Heart right ventricle (tissue), 16 donors: Measurements from ENCODE around the gene RPA3. TPM values are rescaled to one million over a fixed set of nuclear protein-coding genes. Genes with fewer than 3 reads are reported as not detected.

Experiments
- ATAC-seq, 8 donors: fragments of 200-7000 bp; cut with Tn5 transposase; one replicate each; pipeline ENCODE4 v1.9.1; 2020; ENCODE audit warnings: mild to moderate bottlenecking in 8 of 8, moderate library complexity in 8 of 8, moderate number of reproducible peaks in 1 of 8
- DNase-seq, 2 donors: peaks; one replicate each; pipeline ENCODE4 v3.0.0-alpha.2; 2020
- H3K27ac ChIP-seq, 10 donors: fragments of 200-600 bp; sonication (generic) in 2 of 10; one replicate each; pipeline versions ENCODE4 v1.5.0 to v1.8.0; 2020 to 2022; ENCODE audit warnings: mild to moderate bottlenecking in 3 of 10
- H3K27me3 ChIP-seq, 7 donors: fragments of 200-600 bp; one replicate each; pipeline ENCODE4 v1.8.0; 2021 to 2022; ENCODE audit warnings: mild to moderate bottlenecking in 2 of 7
- H3K36me3 ChIP-seq, 9 donors: fragments of 200-600 bp; sonication (generic) in 1 of 9; one replicate each; pipeline versions ENCODE4 v1.5.0 to v1.8.0; 2020 to 2022; ENCODE audit warnings: mild to moderate bottlenecking in 2 of 9
- H3K4me1 ChIP-seq, 9 donors: fragments of 200-600 bp; sonication (generic) in 1 of 9; one replicate each; pipeline versions ENCODE4 v1.5.0 to v1.8.0; 2020 to 2022; ENCODE audit warnings: mild to moderate bottlenecking in 4 of 9
- H3K4me3 ChIP-seq, 10 donors: fragments of 200-600 bp; sonication (generic) in 2 of 10; one replicate each; pipeline versions ENCODE4 v1.5.0 to v1.8.0; 2020 to 2022; ENCODE audit warnings: mild to moderate bottlenecking in 7 of 10, moderate library complexity in 2 of 10
- H3K9me3 ChIP-seq, 11 donors: fragments of 200-600 bp in 10 of 11; sonication (generic) in 2 of 11; one replicate each; pipeline versions ENCODE4 v1.5.0 to v1.8.0; 2013 to 2022; ENCODE audit warnings: mild to moderate bottlenecking in 2 of 11, control low read depth in 1 of 11, moderate library complexity in 1 of 11
- CTCF ChIP-seq, 9 donors: fragments of 200-600 bp; sonication (generic) in 2 of 9; IDR thresholded peaks; one replicate each; pipeline versions ENCODE4 v1.5.0 to v1.8.0; 2021 to 2022; ENCODE audit warnings: antibody characterized with exemption in 9 of 9, mild to moderate bottlenecking in 5 of 9, moderate library complexity in 1 of 9
- WGBS, 2 donors: extraction: QIAGEN DNeasy Blood & Tissue Kit; methylation state at CpG; one replicate each; pipeline ENCODE4 v1.1.7; 2013; ENCODE audit warnings: inconsistent platforms in 1 of 2; 5-methylcytosine and 5-hydroxymethylcytosine counted together
- intact Hi-C, 10 donors: fragments of 100-400 bp; cut with DNase I; formaldehyde crosslinking; loops; one replicate each; pipeline versions ENCODE4 v1.11.1 to v1.14.2; 2022
- polyA plus RNA-seq, 2 donors: library from polyadenylated mRNA; stranded (reverse); fragments of 200-250 nt; gene quantifications; one replicate each; pipeline ENCODE4 v1.2.3, GENCODE V29; 2013
- total RNA-seq, 10 donors: library from RNA; stranded (reverse); fragmentation: NEBNext Ultra II Directional in 3 of 10; extraction: Animal tissue kit (Norgen Biotek cat#: 25700) in 3 of 10; gene quantifications; one replicate each; pipeline versions ENCODE4 v1.2.1 to v1.2.4, GENCODE V29; 2021 to 2023
- donor health status: Arrhythmogenic right ventricular cardiomyopathy.
- donor health status: ischemic (EF 13 %, LVEDD 7.1; RV severe dilation, severe dysfunction).
- donor health status: healthy with polysubstance abuse.
- donor health status: DM: no; HTN: yes; CAD: no.
- donor health status: DM: no; HTN: no; CAD: no.
- donor health status: ischemic (EF 25% LVEDD 6.9; RV normal size, moderate dysfunction).
- donor health status: ischemic (EF 25% LVEDD 5.7; RV mildly dilated, moderate dysfunction).
- donor health status: healthy.
- donor health status: DM: yes; HTN: yes; CAD: no.
- donor health status: Ischemic cardiomyopathy.
- donor health status: ischemic (EF 35%, LVEDD 5.7; RV mildly dilated, moderate dysfunction).
- donor health status: nonischemic (EF 11% LVEDD 7.7; RV severe dilation, severe dysfunction).
- donor health status: DM: yes; HTN: yes; CAD: no.
- donor health status: PGD.
- donor health status: ischemic (EF 29% LVEDD 5.4; RV normal size, mild dysfunction).
- donor health status: nonischemic (EF 23%, LVEDD 6.1; RV moderate dilation, normal function).

RPA3 gene
- total and polyA plus RNA-seq, 12 donors: 15.9 to 25.9 (median 22.1) TPM

DNA sequence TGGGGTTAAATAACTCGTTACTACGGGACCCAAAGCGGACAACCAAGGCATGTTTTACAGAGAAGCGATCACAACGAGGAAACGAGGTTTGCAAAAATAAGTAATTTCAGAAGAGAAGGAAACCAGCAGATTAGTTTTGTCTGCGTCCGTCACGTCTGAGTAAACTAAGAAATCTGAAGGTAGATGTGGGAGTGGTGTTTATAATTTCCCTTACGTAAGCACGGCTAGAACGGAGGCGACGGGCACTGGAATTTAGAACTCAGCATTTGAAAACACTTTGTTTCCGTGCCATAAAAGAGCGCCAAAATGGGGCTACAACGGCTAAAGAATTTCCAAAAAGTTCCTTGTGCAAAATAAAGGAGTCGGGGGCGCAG, 78.6 kb downstream of the RPA3 start:
- H3K27me3 ChIP-seq: no peaks in the 10 kb centered on the region
- no peak for ATAC-seq
- 0% methylated on average over 19 of the region's 19 CpGs for WGBS, 2 donors
- no peak for TF ChIP-seq CTCF (IDR thresholded peaks at IDR 0.05)
- DNase-seq: no peak
- peak overlapping the region; percentile 56 to 94 (median 78) for H3K4me3 ChIP-seq
- intact Hi-C loops: loop anchor here in 3 of 10 donors (2.0 to 5.0 kb wide), 5 partner anchors 63 to 458 kb away; partner anchors contain the start of genes MIOS (in 2 of the 3), C1GALT1 (in 1 of the 3) and GLCCI1 (in 1 of the 3)
- H3K9me3 ChIP-seq: no peaks in the 10 kb centered on the region
- peaks cover 2 to 28% (median 18%) of the 10 kb centered on the region in 9 donors for H3K4me1 ChIP-seq
- peaks cover 0 to 28% (median 3%) of the 10 kb centered on the region in 9 donors for H3K36me3 ChIP-seq
- H3K27ac ChIP-seq: peak overlapping the region; percentile 45 to 94 (median 84)

DNA sequence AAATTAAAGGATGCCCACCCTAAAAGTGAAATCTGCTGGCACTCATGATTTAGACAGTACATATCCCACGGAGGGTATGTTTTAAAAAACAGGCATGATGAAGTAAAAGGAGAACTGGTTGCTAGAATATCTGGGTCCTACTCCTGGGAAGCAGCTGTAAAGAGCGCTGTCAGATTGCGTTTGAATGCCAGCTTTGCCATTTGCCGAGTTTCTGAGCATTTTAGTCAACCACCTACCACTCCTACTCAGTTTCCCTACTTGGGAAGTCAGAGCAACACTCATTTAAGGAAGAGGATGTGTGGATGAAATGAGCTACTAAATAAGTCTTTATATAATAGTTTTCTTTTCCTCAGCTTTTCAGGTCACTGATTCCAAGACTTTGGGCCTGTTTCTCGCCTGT, 79.0 kb downstream of the RPA3 start:
- WGBS, 2 donors: 22 to 26% methylated on average over 5 of the region's 5 CpGs
- no peaks in the 10 kb centered on the region for H3K27me3 ChIP-seq
- no peak for TF ChIP-seq CTCF (IDR thresholded peaks at IDR 0.05)
- H3K27ac ChIP-seq: peak overlapping the region in 8 of 10 donors; percentile 52 to 94 (median 88)
- H3K36me3 ChIP-seq: peaks cover 0 to 29% (median 3%) of the 10 kb centered on the region in 9 donors
- intact Hi-C loops: loop anchor here in 1 of 10 donors (2.0 kb wide), 1 partner anchor 63 kb away; no protein-coding TSS in a partner anchor
- peak overlapping the region in 9 of 10 donors; percentile 69 to 94 (median 78) for H3K4me3 ChIP-seq
- DNase-seq (no peak), ATAC-seq (no peak)
- H3K4me1 ChIP-seq: peaks cover 2 to 28% (median 18%) of the 10 kb centered on the region in 9 donors
- no peaks in the 10 kb centered on the region for H3K9me3 ChIP-seq

GRCh38 chr7:7630626-7631329, 87.6 kb downstream of the RPA3 start:
- Histone ChIP-seq H3K9me3 (peaks cover 0 to 7% (median 0%) of the 10 kb centered on the region in 11 donors), H3K27ac (no peak overlapping the region), H3K27me3 (no peaks in the 10 kb centered on the region), H3K4me1 (no peaks in the 10 kb centered on the region), H3K36me3 (peaks cover 0 to 7% (median 0%) of the 10 kb centered on the region in 9 donors), H3K4me3 (no peak overlapping the region)
- intact Hi-C loops: no loop called here
- 98 to 100% methylated on average over 1 of the region's 1 CpG for whole genome bisulfite sequencing, 2 donors
- ATAC-seq (no peak), DNase-seq (no peak)
- no peak for TF ChIP-seq CTCF (IDR thresholded peaks at IDR 0.05)

DNA sequence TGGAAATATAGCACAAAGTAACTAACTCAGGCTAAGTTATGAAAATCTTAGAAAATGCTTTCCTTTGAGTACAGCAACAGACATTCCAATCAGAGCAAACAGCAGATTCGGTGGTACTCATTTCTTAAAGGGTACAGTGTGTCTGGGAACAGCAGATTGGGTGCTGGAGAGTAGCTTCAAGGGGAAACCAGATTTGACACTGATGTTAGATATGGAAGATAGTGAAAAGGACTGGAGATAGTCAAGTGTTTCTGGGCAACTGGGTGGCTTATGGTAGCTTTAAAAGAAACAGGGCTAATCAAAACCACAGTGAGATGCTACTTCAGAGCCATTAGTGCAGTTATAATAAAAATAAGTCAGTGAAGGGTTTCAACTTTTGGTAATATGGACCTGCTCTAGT, 89.9 kb downstream of the RPA3 start:
- 82 to 87% methylated on average over 1 of the region's 1 CpG for whole genome bisulfite sequencing, 2 donors
- intact Hi-C loops: no loop called here
- Histone ChIP-seq H3K36me3 (no peaks in the 10 kb centered on the region), H3K4me3 (no peak overlapping the region), H3K9me3 (peaks cover 0 to 7% (median 0%) of the 10 kb centered on the region in 11 donors), H3K27me3 (no peaks in the 10 kb centered on the region), H3K27ac (no peak overlapping the region), H3K4me1 (no peaks in the 10 kb centered on the region)
- DNase-seq (no peak), ATAC-seq (no peak)
- no peak for TF ChIP-seq CTCF (IDR thresholded peaks at IDR 0.05)
